GF-D8 (cell line): ENCODE measurements around the gene CCDC66.

ENCODE experiments used
- DNase-seq: peaks from one replicate; lab custom pipeline; 2025; lab: John Stamatoyannopoulos, UW

CCDC66 gene

DNA sequence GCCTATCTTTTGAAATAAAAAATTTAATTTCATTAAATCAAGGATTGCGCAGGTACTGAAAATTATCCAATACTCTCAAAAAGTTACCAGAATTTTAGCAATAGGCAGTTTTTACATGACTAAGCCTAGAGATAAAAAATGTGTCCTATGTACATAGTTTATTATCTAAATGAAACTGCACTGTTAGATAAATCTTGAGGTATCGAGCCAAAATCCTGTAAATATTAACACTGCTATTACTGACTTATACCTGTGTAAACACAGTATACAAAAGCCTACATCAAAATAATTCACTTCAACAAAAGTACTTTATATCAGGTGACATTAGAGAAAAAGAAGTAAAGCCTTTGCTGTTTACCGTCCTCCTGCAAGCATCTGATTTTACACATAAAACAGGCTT is 65.4 kb downstream of the CCDC66 start:
- no peak for DNase-seq

DNA sequence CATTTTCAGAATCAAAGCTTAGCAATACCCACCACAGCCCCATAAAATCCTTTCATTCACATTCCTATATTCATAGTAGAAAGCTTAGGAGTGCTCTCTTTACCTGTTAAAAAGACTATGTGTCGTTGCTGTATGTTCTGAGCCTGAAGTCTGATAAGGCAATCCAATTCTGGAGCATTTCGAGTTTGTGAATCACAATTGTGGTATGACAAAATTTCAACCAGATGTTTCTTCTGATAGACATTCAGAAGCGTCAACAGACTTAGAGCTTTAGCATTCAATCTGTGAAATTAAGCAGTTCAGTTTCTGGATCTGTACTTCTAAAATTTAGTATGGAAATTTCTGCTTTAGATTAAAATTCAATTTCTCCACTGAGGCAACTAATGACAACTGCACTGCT is 67.8 kb downstream of the CCDC66 start:
- DNase-seq, result no peak

- DNase-seq, result no peak
Measured at GRCh38 chr3:56629047-56629446, 72.1 kb downstream of the CCDC66 start.

DNA sequence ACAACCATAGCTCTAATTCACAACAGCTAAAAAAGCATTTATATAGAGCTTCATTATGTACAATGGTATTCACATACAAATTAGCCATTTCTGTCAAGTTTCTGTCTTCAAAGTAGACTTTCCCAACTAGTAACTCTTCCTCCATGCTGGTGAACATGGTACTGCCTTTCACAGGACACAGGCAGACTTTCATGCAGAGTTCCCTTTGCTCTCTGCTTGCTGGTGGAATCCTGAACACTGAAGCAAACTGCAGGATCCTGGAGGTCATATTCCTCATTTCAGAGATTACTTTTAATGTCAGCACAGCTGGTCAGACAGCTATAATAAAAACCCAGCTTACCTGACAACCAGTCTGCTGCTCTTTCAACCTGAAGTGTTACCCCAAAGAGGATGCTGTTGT is 72.5 kb downstream of the CCDC66 start:
- no peak for DNase-seq

DNA sequence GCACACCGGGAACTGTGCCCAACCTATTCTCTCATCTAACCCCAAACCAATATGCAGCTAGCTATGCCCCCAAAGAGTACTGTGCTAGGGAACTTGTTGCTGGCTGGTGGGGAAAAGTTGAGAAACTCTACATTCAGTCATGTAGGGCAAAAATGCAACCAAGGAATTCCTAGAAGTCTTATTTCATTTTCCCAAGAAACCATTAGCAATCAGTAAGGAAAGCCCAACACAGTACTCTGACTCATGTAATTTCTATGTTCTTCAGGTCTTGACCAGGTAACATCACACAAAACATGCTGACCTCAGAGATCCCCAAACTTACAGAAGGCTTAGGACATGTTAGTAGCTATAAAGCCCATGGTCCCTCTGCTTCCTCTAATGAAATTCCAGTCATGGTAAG is 74.0 kb downstream of the CCDC66 start:
- no peak for DNase-seq

GRCh38 chr3:56633181-56633580 is 76.2 kb downstream of the CCDC66 start:
- no peak for DNase-seq

- no peak for DNase-seq
Measured at GRCh38 chr3:56633602-56634535, 76.9 kb downstream of the CCDC66 start.

DNA sequence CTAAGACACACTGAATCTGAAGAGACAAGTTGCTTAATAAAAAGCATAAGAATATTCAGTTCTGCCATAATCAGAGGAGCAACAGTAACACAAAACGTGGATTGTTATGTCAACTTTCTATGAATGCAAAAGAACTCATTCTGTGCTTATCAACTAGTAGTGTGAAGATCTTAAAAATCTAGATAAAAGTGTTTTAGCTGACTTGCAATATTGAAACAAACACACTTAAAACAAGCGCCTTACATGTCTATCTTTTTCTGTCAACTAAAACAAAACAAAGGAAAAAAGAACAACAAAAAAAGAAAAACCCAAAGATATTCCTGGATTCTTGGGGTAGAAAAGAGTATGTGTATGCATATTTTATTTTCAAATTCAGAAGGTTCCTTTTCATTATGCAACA is 88.4 kb downstream of the CCDC66 start:
- DNase-seq, result no peak

DNA sequence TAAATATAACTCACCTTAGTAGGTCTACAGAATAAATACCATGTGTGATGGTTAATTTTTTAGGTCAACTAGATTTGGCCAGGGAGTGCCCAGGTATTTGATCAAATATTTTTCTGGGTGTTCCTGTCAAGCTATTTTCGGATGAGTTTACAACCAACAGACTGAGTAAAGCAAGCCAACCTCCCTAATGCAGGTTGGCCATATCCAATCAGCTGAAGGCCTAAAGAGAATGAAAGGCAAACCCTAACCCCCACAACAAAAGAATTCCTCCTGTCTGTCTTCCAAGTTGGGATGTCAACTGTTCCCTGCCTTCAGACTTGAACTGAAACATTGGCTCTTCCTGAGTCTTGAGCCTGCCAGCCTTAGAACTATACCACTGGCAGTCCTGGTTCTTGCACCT is 97.5 kb downstream of the CCDC66 start:
- DNase-seq, result no peak

DNA sequence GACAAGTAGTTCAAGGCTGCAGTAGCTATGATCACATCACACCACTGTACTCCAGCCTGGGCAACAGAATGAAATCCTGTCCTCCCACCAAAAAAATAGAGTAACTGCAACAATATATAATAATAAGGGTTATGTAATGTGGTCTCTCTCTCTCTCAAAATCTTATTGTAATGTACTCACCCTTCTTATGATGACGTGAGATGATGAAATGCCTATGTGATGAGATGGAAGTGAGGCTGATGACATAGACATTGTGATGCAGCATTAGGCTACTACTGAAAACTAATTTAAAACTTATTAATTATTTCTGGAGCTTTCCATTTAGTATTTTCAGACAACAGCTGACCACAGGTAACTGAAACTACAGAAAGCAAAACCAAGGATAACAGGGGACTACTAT is 98.7 kb downstream of the CCDC66 start:
- no peak for DNase-seq

DNA sequence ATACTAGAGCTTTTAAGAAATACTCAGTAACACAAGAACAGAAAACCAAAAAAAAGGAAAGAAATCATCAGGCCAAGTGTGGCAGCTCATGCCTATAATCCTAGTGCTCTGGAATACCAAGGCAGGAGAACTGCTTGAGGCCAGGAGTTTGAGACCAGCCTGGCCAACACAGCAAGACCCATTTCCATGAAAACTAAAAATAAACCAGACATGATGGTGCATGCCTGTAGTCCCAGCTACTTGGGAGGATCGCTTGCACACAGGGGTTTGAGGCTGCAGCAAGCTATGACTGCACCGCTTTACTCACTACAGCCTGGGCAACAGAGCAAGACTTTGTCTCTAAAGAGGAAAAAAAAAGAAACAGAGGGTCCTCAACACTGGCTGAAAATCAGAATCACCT is 107.8 kb downstream of the CCDC66 start:
- no peak for DNase-seq

DNA sequence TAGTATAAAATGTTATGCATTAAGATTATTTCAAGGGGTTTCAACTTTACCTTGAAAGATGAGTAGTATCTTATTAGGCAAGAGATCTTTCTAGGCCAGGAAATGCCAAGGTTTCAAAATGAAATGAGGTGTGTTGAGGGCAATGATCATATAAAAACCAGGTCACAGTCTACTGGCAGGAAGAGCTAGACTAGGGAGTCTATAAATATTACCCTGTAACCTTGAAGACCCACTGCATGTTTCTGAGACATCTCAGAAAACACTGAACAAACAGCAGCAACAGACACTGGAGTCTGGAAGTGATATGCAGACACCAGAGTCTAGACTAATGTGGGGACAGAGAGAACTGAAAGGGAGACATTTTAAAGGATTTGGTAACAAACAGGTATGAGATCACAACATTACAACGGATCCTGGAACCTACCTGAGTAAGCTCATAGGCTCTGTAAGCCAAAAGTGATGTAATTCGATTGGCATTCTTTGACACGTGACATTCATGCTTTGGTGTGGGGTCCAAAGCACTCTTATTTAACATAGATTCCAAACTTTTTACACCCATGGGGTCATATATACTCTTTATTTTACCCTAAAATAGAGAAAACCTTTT is 111.1 kb downstream of the CCDC66 start:
- DNase-seq, result no peak
